Endodermal cell (in vitro differentiated cells): ENCODE data around the gene PCOLCE2. TPM values are rescaled to one million over a fixed set of nuclear protein-coding genes. Genes with fewer than 3 reads are reported as not detected.

ENCODE experiments used
- DNase-seq: peaks from one replicate; pipeline ENCODE4 v3.0.0-alpha.2; 2017
- H3K27ac ChIP-seq: 2 replicates; pipeline ENCODE4 v1.5.1; 2013; ENCODE audit warnings: mild to moderate bottlenecking, low read depth, low read length, moderate library complexity
- H3K27me3 ChIP-seq: 2 replicates; pipeline ENCODE4 v1.6.1; 2013; ENCODE audit warnings: mild to moderate bottlenecking, low read length, moderate library complexity; ENCODE audit not compliant: insufficient read depth, control insufficient read depth, poor library complexity, severe bottlenecking
- H3K36me3 ChIP-seq: 2 replicates; pipeline ENCODE4 v1.7.0; 2013; ENCODE audit warnings: mild to moderate bottlenecking, low read length, moderate library complexity; ENCODE audit not compliant: control insufficient read depth, insufficient read depth
- H3K4me1 ChIP-seq: one replicate; pipeline ENCODE4 v1.7.0; 2013; ENCODE audit warnings: low read length; ENCODE audit not compliant: control insufficient read depth, insufficient read depth
- H3K4me3 ChIP-seq: 2 replicates; pipeline ENCODE4 v1.5.1; 2013; ENCODE audit warnings: mild to moderate bottlenecking, low read length, moderate library complexity
- H3K9ac ChIP-seq: 2 replicates; pipeline ENCODE4 v1.6.1; 2013; ENCODE audit warnings: mild to moderate bottlenecking, low read length, moderate library complexity; ENCODE audit not compliant: poor library complexity, severe bottlenecking; ENCODE audit errors: extremely low read depth
- H3K9me3 ChIP-seq: 2 replicates; pipeline ENCODE4 v1.6.1; 2013; ENCODE audit warnings: mild to moderate bottlenecking, low read length, moderate library complexity; ENCODE audit not compliant: control insufficient read depth
- H3K27ac Mint-ChIP-seq: 2 replicates; pipeline ENCODE4 v1.8.0; 2020; ENCODE audit warnings: mixed read lengths
- H3K27me3 Mint-ChIP-seq: 2 replicates; pipeline ENCODE4 v1.8.0; 2021; ENCODE audit warnings: mild to moderate bottlenecking, mixed read lengths; ENCODE audit not compliant: insufficient read depth
- H3K36me3 Mint-ChIP-seq: 2 replicates; pipeline ENCODE4 v1.8.0; 2020; ENCODE audit warnings: low read depth, mixed read lengths
- H3K4me1 Mint-ChIP-seq: 2 replicates; pipeline ENCODE4 v1.8.0; 2020; ENCODE audit warnings: mixed read lengths
- H3K4me3 Mint-ChIP-seq: 2 replicates; pipeline ENCODE4 v1.8.0; 2020; ENCODE audit warnings: mild to moderate bottlenecking, moderate library complexity, mixed read lengths
- H3K9me3 Mint-ChIP-seq: 2 replicates; pipeline ENCODE4 v1.8.0; 2020; ENCODE audit warnings: mild to moderate bottlenecking, mixed read lengths
- CTCF ChIP-seq: fragments of 200-600 bp; sonication (generic); conservative IDR thresholded peaks from 2 replicates; pipeline ENCODE4 v1.5.0; 2021; ENCODE audit warnings: antibody characterized with exemption, mild to moderate bottlenecking
- WGBS, 2 experiments: methylation state at CpG; one replicate each; pipeline versions ENCODE4 v1.1.5 to v1.1.7; 2013; ENCODE audit warnings: missing lambda C conversion rate in 2 of 2, mixed read lengths in 1 of 2; ENCODE audit not compliant: insufficient coverage in 1 of 2, insufficient read length in 1 of 2; 5-methylcytosine and 5-hydroxymethylcytosine counted together
- total RNA-seq, 2 donors: library from RNA; stranded (reverse); fragmentation: NEBNext Ultra II Directional in 1 of 2; extraction: Animal tissue kit (Norgen Biotek cat#: 25700) in 1 of 2; gene quantifications; 2 replicates in 1 of 2; 3 replicates in 1 of 2; pipeline ENCODE4 v1.2.1, GENCODE V29; 2021

The PCOLCE2 gene
- total RNA-seq, 2 donors from 2014 or later: 17.0 to 18.0 TPM

GRCh38 chr3:142866841-142867631 is 21.8 kb downstream of the PCOLCE2 start:
- H3K27ac Mint-ChIP-seq: no peak overlapping the region
- no peak overlapping the region for H3K27ac ChIP-seq
- DNase-seq: peak; percentile 95
- peak overlapping the region; percentile 33 for H3K4me3 ChIP-seq
- peaks cover 27% of the 10 kb centered on the region for H3K4me1 Mint-ChIP-seq
- H3K9ac ChIP-seq: no peak overlapping the region
- H3K36me3 ChIP-seq: peaks cover 3% of the 10 kb centered on the region
- peaks cover 29% of the 10 kb centered on the region for H3K9me3 ChIP-seq
- peaks cover 23% of the 10 kb centered on the region for H3K36me3 Mint-ChIP-seq
- TF ChIP-seq CTCF: peak; percentile 72
- no peaks in the 10 kb centered on the region for H3K27me3 Mint-ChIP-seq
- WGBS, 2 experiments: 60 to 73% methylated on average over 3 to 9 of the region's 9 CpGs
- no peaks in the 10 kb centered on the region for H3K27me3 ChIP-seq
- no peak overlapping the region for H3K4me3 Mint-ChIP-seq
- H3K9me3 Mint-ChIP-seq: peaks cover 23% of the 10 kb centered on the region
- peaks cover 8% of the 10 kb centered on the region for H3K4me1 ChIP-seq

DNA sequence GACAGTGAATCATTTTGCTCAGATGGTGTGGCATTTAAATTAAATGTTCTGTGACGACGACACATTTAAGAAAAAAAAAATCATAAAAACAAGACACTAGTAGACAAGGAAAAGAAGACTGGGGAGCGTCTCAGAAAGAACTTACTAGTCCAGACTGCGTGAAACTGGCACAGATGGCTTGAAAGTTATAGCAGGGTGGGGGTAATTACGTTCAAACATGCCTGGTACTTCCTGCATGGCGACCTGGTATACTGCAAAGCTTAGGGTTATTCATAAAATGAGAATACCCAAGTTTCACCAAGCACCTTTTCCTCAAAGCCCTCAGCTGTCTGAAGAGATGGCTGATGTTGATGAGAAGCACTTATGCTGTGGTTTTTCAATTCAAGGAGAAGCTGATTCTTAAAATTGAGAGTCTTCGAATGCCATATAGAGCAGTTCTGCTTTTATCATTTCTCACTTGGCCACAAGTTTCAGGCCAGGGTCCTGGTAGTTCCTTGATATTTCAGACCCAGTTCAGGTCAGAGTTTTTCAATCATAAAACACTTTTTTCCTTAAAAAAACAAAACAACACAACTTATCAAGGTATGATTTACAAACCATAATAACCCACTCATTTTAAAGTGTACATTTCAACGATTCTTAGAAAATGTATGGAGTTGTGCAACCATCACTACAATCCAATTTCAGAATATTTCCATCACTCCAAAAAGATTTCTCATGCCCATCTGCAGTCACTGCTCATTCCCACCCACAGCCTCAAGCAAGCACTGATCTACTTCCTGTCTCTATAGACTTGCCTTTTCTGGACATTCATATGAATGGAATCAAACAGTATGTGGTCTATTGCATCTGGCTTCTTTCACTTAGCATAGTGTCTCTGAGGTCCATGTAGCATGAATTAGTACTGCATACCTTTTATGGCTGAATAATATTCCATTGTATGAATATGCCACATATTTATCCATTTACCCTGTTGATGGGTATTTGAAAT is 24.7 kb downstream of the PCOLCE2 start:
- Histone ChIP-seq H3K27ac (no peak overlapping the region), H3K27me3 (no peaks in the 10 kb centered on the region), H3K4me3 (no peak overlapping the region), H3K4me1 (peaks cover 13% of the 10 kb centered on the region), H3K9ac (no peak overlapping the region), H3K9me3 (peaks cover 22% of the 10 kb centered on the region), H3K36me3 (peaks cover 3% of the 10 kb centered on the region)
- Mint-ChIP-seq H3K27me3 (no peaks in the 10 kb centered on the region), H3K9me3 (peaks cover 10% of the 10 kb centered on the region), H3K4me1 (peaks cover 40% of the 10 kb centered on the region), H3K27ac (peak overlapping the region; percentile 15), H3K4me3 (no peak overlapping the region), H3K36me3 (peaks cover 10% of the 10 kb centered on the region)
- TF ChIP-seq CTCF: no peak
- 88 to 92% methylated on average over 4 to 8 of the region's 8 CpGs for WGBS, 2 experiments
- no peak for DNase-seq

- Mint-ChIP-seq H3K4me1 (peaks cover 40% of the 10 kb centered on the region), H3K36me3 (peaks cover 5% of the 10 kb centered on the region), H3K27ac (peak overlapping the region; percentile 3), H3K4me3 (no peak overlapping the region), H3K27me3 (no peaks in the 10 kb centered on the region), H3K9me3 (no peaks in the 10 kb centered on the region)
- Histone ChIP-seq H3K27me3 (no peaks in the 10 kb centered on the region), H3K27ac (no peak overlapping the region), H3K4me3 (no peak overlapping the region), H3K9ac (no peak overlapping the region), H3K9me3 (peaks cover 14% of the 10 kb centered on the region), H3K4me1 (peaks cover 13% of the 10 kb centered on the region), H3K36me3 (peaks cover 3% of the 10 kb centered on the region)
- 8 to 42% methylated on average over 2 to 7 of the region's 7 CpGs for WGBS, 2 experiments
- DNase-seq: peak; percentile 68
- TF ChIP-seq CTCF: no peak
Observed at GRCh38 chr3:142863010-142863817, 25.7 kb downstream of the PCOLCE2 start.
